HG03575 (cell line): Measurements from ENCODE around the gene POLK.
A peak's percentile ranks its signal among the peaks of the same experiment; 100 is the strongest.
"Not testable (repeated sequence)": the region's sequence is repeated elsewhere in the genome, so short reads cannot be mapped to it uniquely, and the experiment has no call there.

Experiments used
- ATAC-seq: cut with Tn5 transposase; IDR thresholded peaks from one replicate; pipeline ENCODE4 v1.9.1; 2021; ENCODE audit not compliant: unreplicated experiment, insufficient number of reproducible peaks, low FRiP score; ENCODE audit errors: extremely low read depth

The POLK gene

DNA sequence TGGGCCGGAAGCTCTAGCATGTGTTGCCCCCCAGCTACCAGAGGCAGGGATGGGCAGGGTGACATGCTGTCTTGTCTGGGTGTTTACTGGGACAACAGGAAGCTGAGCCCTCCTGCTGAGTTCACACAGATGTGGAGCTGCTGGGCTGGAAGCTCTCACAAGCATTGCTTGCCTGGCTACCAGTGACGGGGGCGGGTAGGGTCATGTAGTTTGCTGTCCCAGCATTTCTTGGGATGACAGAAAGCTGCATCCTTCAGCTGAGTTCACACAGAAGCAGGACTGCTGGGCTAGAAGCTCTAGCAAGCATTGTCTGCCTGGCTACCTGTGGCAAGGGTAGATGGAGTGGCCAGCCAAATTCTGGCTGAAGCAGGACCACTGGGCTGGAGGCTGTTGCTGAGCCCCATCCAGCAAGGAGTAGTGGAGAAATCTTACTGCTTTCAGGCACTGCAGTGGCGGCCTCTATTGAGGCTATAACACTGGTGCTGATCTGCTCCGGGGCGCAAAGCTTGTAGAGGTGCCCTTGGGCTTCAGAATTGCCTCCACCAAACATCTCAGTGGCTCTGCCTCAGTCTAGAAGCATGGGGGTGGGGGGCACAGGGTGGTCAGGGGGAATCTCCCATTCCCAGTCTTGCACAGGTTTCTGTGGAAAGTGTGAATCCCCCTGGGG, 25.1 kb downstream of the POLK start:
- no peak for ATAC-seq

DNA sequence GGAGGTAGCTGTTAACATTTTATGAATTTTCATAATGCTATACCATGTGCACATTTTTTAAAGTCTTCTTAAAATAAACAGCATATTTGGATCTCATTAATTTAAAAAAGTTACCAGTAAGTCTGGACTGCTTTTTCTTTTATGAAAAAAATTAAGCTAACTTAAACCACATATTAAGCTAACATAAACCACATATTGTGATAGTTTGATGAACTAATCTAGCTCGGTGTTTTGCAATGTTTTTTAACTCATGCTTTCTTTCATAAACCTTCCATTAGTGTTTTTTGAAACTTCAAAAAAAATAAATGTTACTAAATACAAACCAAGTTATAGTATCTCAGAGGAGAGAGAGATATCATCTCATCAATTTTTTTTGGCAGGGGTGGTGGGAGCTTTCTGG, 26.5 kb downstream of the POLK start:
- no peak for ATAC-seq

DNA sequence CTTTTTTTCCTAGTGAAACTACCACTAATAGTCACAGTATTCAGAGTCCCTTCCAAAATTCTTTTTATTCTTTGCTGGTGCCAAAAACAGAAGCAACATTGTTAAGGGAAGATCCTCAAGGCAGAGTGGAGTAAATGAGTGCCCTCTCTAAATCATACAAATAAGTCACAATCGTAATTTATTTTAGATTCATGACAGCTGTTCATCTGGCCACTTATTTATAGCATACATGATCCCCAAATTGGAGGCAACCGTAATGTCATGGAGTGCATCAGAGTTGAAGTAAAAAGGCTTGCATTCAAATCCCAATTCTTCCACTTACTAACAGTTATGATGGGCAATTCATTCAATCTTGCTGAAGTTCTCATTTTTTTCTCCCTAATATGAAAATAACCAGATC, 33.4 kb downstream of the POLK start:
- ATAC-seq, result no peak

DNA sequence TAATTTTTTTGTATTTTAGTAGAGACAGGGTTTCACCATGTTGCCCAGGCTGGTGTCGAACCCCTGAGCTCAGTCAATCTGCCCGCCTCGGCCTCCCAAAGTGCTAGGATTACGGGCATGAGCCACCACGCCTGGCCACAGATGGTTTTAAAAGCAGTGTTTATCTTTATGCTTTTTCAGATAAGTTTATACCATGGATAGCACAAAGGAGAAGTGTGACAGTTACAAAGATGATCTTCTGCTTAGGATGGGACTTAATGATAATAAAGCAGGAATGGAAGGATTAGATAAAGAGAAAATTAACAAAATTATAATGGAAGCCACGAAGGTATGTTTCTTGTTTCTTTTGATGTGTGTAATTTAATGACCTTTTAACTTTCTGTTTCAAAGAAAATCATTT, 35.1 kb downstream of the POLK start:
- ATAC-seq, result no peak

DNA sequence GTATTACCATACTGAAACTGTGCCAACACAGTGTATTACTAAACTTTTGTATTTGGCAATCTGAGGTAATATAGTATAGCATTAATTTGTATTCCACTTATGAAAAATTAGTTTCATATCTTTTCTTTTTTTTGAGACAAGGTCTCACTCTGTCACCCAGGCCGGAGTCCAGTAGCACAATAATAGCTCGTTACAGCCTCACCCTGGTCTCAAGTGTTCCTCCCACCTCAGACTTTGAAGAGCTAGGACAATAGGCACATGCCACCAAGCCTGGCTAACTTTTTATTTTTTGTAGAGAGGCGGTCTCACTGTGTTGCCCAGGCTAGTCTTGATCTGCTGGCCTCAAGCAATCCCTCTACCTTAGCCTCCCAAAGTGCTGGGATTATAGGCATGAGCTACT, 36.1 kb downstream of the POLK start:
- ATAC-seq, result no peak

DNA sequence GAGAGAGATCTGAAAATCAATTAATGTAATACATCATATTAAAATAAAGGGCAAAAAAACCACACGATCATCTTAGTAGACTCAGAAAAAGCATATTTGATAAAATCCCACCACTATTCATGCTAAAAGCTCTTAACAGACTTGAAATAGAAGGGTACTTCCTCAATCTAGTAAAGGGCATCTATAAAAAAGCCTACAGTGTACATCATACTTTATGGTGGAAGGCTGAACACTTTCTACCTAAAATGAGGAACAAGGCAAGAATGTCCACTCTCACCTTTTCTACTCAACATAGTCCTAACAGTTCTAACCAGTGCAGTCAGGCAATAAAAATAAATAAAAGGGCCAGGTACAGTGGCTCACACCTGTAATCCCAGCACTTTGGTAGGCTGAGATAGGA, 38.9 kb downstream of the POLK start:
- no peak for ATAC-seq

DNA sequence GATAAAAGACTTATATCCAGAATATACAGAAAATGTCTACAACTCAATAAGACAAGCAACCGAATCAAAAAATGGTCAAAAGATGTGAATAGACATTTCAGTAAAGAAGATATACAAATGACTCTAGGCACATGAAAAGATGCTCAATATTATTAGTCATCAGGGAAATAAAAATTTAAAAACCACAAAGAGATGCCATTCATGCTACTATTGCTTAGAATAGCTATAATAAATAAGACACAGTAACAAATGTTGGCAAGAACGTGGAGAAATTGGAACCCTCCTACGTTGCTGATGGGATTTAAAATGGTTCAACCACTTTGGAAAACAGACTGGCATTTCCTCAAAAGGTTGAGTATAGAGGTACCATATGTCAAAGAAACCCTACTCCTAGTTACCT, 39.8 kb downstream of the POLK start:
- no peak for ATAC-seq

DNA sequence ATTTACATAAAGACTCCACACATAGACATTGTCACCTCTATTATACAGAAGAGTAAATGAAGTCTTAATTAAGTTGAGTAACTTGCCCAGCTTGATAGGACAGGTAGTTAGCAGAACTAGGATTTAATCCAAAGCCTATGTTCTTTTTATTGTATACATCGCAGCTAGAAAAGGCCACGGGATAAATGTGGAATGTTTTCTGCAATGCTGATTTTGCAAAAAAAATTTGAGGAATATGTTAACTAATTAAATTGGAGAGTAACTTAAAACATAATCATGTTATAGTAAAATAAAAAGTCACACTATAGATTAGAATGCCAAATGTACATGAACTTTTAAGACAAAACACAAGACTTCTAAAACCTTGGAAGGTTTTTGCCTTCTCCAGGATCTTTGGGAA, 41.1 kb downstream of the POLK start:
- no peak for ATAC-seq

DNA sequence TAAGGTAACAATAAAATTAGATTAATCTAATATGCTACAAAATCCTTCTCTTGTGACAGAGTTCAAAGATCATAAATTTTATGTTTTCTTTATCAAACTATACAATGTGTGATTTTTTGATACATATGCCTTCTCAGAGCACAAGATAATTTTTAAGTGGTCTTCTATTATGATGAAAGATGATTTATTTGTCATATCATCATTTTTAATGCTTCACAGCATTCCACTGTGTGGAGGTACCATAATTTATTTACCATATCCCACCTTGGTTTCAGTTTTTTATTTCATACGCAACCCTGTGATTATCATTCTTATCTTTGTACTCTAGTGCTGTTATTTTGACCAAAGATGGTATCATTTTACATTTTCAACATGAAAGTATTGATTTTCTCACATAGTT, 41.7 kb downstream of the POLK start:
- ATAC-seq, result no peak

DNA sequence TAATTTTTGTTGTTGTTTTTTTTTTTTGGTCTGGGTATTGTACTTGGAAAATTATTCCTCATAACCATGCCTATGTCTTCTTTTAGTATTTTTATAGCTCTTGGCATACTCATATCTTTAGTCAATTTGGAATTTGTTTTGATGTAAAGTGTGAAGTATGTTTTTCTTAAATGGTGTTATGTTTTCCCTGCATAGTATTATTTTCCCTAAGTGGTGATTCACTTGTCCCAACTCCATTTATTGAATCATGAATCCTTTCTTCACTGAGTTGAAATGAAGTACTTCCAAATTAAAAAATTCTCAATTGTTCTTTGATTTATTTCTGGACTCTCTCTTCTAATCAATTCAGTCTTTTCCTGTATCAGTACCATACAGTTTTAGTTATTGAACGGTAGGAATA, 46.5 kb downstream of the POLK start:
- ATAC-seq, result no peak

DNA sequence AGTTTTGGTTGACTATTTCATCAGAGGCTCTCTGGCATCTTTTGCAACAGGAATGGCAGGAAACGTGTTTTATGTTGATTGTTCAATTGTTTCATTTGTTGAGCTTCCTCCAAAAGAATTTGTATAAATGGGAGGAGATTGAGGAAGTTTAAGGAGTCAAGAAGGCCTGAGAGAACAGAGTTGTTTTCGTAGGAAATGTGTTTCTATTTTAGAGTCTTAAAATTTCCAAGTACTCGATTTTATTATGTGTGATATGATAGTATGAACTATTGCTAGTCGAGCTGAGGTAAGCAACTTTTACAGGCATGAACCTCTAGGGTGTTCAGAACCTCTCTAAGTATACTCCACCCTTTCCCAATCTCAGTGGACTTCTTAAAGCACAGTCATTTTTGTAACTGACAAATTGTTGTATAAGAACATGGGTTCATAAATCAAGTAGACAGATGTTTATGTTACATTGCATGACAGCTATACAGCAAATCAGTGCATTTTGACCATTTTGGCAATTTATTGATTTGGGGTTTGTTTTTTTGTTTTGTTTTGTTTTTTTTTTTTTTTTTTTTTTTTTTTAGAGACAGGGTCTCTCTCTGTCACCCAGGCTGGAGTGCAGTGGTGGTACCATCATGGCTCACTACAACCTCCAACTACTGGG, 47.4 kb downstream of the POLK start:
- ATAC-seq, result no peak

DNA sequence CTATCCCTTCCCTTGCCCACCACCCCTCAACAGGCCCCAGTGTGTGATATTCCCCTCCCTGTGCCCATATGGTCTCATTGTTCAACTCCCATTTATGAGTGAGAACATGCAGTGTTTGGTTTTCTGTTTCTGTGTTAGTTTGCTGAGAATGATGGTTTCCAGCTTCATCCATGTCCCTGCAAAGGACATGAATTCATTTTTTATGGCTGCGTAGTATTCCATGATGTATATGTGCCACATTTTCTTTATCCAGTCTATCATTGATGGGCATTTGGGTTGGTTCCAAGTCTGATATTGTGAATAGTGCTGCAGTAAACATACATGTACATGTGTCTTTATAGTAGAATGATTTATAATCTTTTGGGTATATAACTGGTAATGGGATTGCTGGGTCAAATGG, 49.0 kb downstream of the POLK start:
- ATAC-seq, result not testable (repeated sequence)

DNA sequence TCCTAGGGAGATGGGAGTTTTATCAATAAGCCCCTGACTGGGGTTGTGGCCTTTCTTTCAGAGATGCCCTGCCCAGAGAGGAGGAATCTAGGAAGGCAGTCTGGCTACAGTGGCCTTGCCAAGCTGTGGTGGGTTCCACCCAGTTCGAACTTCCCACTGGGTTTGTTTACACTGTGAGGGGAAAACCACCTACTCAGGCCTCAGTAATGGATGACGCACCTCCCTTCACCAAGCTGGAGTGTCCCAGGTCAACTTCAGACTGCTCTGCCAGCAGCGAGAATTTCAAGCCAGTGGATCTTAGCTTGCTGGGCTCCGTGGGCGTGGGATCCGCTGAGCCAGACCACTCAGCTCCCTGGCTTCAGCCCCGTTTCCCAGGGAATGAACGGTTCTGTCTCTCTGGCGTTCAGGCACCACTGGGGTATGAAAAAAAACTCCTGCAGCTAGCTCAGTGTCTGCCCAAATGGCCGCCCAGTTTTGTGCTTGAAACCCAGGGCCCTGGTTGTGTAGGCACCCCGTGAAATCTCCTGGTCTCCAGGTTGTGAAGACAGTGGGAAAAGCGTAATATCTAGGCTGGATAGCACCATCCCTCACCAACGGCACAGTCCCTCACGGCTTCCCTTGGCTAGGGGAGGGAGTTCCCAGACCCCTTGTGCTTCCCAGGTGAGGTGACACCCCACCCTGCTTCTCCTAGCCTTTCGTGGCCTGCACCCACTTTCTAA, 54.5 kb downstream of the POLK start:
- ATAC-seq, result not testable (repeated sequence)

DNA sequence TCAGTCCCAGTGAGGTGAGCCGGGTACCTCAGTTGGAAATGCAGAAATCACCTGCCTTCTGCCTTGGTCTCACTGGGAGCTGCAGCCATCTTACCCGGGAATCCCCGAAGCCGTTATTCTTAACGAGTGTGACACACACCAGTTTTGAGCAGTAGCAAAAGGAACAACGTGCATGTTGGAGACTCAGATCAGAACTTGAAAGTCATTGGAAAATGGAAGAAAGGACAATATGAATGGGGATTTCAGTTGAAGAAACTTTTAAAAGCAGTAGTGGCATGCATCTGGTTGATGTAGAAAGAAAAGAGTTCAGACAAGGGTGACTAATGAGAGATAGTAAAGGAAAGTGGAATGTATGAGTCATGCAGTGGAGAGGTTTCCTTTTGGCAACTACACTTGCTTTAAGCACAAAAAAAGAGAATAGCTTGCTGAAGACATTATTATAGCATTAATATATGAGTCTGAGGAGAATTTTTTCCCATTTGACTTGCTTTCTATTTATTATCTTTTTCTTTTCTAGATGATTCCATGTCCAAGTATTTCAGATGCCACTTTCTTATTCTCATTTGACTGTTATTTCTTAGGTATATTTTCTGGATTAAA, 55.1 kb downstream of the POLK start:
- peak; percentile 77 for ATAC-seq

DNA sequence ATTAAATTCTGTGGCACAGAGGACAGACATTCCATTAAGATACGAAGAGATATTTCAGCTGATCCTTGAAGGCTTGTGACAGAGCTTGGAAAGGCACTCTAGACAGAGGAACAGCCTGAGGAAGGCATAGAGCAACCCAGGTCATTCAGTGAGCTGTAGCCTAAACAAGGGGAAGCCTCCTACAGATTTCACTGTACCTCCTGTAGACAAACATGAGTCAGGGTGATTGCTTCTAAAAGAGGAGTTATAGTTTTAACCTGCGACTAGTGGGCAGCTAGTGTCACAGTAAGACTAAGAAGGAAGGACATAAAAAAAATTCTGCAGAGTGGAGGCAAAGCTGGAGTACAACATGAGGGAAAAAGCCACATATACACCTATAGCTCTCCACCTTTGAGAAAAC, 56.0 kb downstream of the POLK start:
- no peak for ATAC-seq

DNA sequence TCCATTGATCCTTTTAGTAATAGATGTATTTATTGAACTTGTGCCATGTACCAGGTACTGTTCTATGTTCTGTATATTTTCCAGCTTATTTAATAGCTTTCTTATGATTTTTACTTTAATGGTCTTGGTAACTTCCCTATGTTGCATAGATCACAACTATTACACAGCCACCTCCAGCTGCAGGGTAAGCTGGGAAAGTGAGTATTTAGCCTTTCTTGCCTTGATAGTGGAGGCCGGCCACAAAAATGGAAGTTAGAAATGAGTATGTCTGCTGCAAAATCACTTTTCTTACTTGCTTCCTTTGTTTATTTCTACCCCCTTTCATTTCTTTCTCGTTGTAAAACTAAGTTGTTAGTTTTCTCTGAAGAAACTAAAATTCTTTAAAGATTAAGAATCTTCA, 56.5 kb downstream of the POLK start:
- no peak for ATAC-seq

DNA sequence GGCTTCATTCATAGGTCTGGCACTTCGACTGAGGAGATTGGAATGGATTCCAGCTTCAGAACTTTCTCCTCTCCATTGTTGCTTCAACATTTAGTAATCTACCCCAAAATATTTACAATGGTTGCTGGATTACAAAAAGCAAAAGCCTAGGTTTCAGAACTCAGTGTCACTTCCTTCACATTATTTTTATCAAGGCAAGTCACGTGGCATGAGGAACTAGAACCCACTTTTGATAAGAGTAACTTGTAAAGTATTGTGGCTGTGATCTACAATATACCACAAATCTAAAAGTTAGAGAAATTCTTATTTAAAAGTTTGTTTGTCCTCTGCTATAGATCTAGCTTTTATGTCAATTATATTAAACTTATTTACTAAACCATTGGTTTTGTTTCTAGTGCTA, 59.9 kb downstream of the POLK start:
- ATAC-seq, result no peak

DNA sequence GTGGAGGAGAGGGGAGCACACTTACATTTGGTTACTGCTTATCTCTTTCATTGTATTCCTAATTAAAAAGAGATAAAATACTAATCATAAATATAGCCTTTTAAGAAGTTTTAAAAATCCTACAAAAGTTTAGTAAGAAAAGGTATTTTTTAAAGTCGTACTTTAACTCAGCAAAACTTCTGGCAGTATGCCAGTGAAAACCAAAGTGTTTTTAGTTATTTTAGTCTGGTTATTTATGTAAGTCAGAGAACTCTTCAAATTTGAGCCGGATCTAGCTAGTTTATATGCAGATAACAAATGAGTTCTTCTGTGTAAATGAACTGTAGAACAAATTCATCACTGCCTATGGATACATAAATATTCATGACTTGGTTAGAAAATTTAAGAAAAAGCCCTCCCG, 63.1 kb downstream of the POLK start:
- ATAC-seq, result no peak

DNA sequence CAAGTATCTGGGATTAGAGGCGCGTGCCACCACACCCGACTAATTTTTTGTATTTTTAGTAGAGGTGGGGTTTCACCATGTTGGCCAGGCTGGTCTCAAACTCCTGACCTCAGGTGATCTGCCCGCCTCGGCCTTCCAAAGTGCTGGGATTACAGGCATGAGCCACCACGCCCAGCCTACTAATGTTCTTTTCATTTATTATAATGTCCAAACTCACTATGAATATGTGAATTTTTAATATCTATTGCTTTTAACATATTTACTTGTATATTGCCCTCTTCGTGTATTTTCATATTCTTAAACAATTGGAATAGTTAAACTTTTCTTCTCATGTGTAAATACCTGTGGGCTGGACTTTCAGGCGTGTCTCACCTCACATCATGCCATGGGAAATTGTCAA, 66.6 kb downstream of the POLK start:
- ATAC-seq, result not testable (repeated sequence)

DNA sequence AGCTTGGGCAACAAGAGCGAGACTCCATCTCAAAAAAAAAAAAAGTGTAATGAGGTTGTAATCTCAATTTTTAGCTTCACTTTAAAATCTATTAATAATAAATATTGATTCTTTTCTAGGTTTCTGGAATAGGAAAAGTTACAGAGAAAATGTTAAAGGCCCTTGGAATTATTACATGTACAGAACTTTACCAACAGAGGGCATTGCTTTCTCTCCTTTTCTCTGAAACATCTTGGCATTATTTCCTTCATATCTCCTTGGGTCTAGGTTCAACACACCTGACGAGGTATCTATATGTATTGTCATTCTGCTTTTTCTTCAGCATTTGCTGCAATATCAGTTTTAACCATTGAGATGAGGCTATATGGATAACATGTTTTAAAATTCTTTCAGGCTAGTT, 73.0 kb downstream of the POLK start:
- no peak for ATAC-seq
